ENCODE measurements around the gene S100A7A. TPM values are rescaled to one million over a fixed set of nuclear protein-coding genes. Genes with fewer than 3 reads are reported as not detected.

Gene S100A7A
- total and polyA plus RNA-seq, 2 of the 13 experiments (the other 11 are each of a cell fraction or from before 2014, with no cell fraction given), result not detected

- no peak for ATAC-seq
- no peak for FAIRE-seq
- TF ChIP-seq POLR2G (IDR thresholded peaks at IDR 0.05; ENCODE audit: low read depth, low read length) (no peak), ZNF746 (CRISPR knock-in tag; IDR thresholded peaks at IDR 0.05) (no peak), KIAA2018 (CRISPR knock-in tag; IDR thresholded peaks at IDR 0.05; ENCODE audit: borderline replicate concordance) (no peak), ZNF709 (CRISPR knock-in tag; IDR thresholded peaks at IDR 0.05) (no peak), SMARCE1 (IDR thresholded peaks at IDR 0.05; ENCODE audit: borderline replicate concordance) (no peak), ATF5 (CRISPR knock-in tag; IDR thresholded peaks at IDR 0.05; ENCODE audit: low read depth) (no peak), SP5 (CRISPR knock-in tag; IDR thresholded peaks at IDR 0.05; ENCODE audit: borderline replicate concordance, low read depth) (no peak)
- in situ Hi-C loops (cut with HindIII; ENCODE audit: extremely low pct_ligation_motif_present, low pct_unique_long_range_greater_than_20kb), result no loop called here
- ChIA-PET POLR2A (no interaction called here), CTCF (ENCODE audit: low intra/inter-chr PET ratio, low total read pairs) (no interaction called here)
- Histone ChIP-seq H2AFZ (ENCODE audit: low read length) (no peak overlapping the region), H3K27ac (ENCODE audit: extremely low read length, insufficient read depth, low read length) (no peak overlapping the region), H3K9ac (ENCODE audit: insufficient read depth, low read depth, low read length) (no peak overlapping the region), H3K4me2 (ENCODE audit: low read depth, low read length) (no peak overlapping the region), H3K4me1 (ENCODE audit: insufficient read depth, low read length) (no peaks in the 10 kb centered on the region), H3K79me2 (ENCODE audit: insufficient read depth, low read length) (no peaks in the 10 kb centered on the region), H4K20me1 (ENCODE audit: insufficient read depth, low read length) (no peaks in the 10 kb centered on the region), H3K9me3 (ENCODE audit: low read length) (no peaks in the 10 kb centered on the region), H3K27me3 (ENCODE audit: control insufficient read depth in 1 of 2, insufficient read depth in 2 of 2, low read length in 2 of 2) (0 out of 5 replicates have a peak, but pooled peaks cover 0 to 3% of the 10 kb centered on the region in 2 experiments), H3K36me3 (replicated peaks in 1 of 2; ENCODE audit: control insufficient read depth in 1 of 2, insufficient read depth in 2 of 2, low read length in 2 of 2) (no peaks in the 10 kb centered on the region), H3K4me3 (replicated peaks in 1 of 3; ENCODE audit: insufficient read depth in 1 of 3, low read depth in 2 of 3, low read length in 3 of 3) (no peak overlapping the region)
- 31% methylated on average over 7 of the region's 11 CpGs for WGBS (ENCODE audit: low lambda C conversion rate)
- DNase-seq (ENCODE audit: low spot score), result no peak
- no TSS peak for BruUV-seq (replicated peaks)
- intact Hi-C loops (cut with micrococcal nuclease; ENCODE audit: unreplicated experiment), result no loop called here
Measured at GRCh38 chr1:153434746-153435455, 18.6 kb downstream of the S100A7A start.
